ENCODE data around the gene PDLIM7.
"Not testable (repeated sequence)": the region's sequence is repeated elsewhere in the genome, so short reads cannot be mapped to it uniquely, and the experiment has no call there.

PDLIM7 gene

DNA sequence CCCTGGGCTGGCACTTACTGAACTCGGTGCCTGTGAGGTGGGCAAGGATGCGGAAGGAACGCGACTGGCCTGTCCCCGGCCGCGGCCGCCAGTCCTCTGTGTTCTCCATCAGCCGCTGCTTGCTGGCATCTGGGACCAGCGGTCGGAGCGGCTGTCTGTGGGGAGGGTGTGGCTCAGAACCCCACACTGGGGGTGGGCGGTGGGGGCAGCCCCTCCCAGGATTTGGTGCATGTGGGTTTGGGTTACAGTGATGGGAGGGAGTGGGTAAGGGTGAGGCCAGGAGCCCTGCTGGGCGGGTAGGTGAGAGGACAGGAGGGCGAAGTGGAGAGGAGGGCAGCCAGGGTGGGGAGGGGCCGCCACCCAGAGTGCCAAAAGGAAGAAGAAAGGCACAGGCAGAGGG lies 6.4 kb downstream of the PDLIM7 start:
- no peak for DNase-seq (ENCODE audit: low read depth in 2 of 2)

DNA sequence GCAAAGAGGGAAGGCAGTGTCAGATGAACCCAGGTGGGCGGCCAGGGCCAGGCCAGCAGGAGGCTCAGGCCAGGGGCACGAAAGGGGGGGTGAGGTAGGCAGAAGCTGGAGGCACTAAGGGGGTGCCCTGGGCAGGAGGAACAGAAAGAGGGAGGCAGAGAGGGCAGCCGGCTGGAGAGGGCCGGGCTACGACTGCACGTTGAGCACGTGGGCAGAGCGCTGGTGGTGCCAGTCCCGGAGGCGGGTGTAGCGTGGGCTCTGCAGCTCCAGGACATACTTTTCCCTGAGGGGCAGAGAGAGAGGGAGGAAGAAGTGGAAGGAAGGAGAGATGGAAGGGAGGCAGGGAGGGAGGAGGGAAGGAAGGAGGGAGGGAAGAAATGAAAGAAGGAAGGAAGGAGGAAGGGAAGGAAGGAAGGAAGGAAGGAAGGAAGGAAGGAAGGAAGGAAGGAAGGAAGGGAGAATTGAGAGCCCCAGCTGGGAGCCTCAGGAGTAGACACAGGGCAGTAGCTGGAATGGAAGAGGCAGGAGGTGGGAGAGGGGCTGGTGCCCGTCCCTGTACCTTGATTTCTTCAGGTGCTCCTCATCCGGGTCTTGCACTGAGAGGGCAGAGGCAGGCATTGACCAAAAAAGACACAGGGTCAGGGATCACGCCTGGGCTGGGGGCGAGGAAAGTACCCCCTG lies 7.0 kb downstream of the PDLIM7 start:
- DNase-seq (ENCODE audit: low read depth in 2 of 2): no peak

DNA sequence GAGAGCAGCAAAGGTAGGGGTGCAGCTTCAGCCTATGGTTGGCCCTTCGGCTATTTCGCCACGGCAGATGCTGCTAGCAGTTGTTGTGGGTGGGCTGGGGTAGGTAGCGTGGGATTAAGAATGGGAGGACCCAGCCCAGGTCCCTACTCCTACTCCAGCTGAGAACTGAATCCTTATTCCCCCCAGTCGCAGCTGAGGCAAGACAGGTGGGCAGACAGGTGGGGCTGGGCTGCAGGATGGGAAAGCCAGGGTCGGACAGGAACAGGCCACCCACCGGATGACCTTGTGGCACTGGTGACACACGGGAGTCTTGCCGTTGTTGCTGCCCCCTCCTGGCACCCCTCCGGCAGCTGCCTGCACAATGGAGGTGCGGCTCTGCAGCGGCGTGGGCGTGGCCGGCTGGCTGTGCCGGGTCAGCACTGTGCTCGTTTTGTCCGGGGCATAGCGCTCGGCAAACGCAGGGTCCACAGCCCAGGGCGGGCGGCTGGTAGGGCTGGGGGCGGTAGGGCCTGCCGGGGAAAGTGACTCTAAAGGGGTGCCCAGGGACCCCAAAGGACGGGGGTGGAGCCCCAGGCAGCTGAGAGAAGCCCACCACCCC lies 8.2 kb downstream of the PDLIM7 start:
- DNase-seq (ENCODE audit: low read depth in 2 of 2): no peak

DNA sequence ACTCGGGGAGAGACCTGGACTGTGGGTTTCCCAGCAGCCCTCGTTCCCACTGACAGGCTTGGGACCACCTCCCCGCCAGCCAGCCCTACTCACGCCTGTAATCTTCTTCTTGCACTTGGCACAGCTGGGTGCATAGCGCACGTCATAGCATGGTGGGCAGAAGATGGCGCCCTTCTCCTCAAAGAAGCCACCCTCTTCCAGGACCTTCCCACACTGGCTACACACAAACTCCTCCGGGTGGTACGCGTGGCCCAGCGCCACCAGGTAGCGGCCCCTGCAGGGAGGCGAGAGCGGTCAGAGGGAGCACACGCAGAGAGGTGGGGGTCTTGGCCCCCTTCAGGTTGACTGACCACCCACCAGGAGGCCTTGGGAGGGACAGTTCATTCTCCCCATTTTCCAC lies 9.4 kb downstream of the PDLIM7 start:
- DNase-seq (ENCODE audit: low read depth in 2 of 2): no peak

DNA sequence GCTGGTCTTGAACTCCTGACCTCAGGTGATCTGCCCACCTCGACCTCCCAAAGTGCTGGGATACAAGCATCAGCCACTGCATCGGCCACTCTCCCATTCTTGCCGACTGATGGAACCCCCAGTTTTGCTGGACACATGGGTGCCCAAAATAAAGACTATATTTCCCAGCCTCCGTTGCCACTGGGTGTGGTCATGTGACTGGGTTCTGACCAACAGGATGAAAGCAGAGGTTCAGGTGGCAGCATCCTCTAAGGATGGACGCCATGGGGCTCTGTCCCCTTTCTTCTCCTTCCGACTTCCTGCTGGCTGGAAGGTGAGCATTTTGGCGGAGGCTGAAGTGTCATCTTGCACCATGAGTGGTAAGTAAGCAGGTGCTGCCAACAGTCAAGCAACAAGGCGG lies 10.3 kb downstream of the PDLIM7 start:
- DNase-seq (ENCODE audit: low read depth in 2 of 2): no peak

DNA sequence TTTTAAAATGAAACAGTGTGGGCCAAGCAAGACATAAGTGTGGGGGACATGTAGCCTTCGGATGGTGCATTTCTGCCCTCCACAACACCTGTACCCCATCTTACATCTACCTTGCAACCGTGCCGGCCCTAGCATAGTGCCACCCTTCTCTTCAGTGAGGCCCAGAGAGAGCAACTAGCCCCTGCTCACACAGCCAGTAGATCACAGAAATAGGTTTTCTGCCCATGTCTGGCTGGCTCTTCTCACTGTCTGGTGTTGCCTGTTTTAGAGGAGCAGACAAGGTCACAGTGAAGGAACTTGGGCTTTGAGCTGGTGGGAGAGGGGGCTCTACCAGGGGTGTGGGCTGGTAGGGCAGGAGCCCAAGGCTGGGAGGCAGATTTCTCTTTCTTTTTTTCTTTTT lies 11.1 kb downstream of the PDLIM7 start:
- no peak for DNase-seq (ENCODE audit: low read depth in 2 of 2)

DNA sequence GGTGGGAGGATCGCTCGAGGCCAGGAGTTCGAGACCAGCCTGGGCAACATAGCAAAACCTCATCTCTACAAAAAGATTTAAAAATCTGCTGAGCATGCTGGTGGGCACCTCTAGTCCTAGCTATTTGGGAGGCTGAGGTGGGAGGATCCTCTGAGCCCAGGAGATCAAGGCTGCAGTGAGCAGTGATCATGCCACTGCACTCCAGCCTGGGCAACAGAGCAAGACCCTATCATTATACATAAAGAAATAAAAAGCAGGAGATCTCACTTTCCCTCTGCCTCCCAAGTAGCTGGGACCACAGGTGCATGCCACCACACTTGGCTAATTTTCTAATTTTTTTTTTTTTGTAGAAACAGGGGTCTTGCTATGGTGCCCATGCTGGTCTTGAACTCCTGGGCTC lies 11.7 kb downstream of the PDLIM7 start:
- DNase-seq (ENCODE audit: low read depth in 2 of 2): not testable (repeated sequence)

DNA sequence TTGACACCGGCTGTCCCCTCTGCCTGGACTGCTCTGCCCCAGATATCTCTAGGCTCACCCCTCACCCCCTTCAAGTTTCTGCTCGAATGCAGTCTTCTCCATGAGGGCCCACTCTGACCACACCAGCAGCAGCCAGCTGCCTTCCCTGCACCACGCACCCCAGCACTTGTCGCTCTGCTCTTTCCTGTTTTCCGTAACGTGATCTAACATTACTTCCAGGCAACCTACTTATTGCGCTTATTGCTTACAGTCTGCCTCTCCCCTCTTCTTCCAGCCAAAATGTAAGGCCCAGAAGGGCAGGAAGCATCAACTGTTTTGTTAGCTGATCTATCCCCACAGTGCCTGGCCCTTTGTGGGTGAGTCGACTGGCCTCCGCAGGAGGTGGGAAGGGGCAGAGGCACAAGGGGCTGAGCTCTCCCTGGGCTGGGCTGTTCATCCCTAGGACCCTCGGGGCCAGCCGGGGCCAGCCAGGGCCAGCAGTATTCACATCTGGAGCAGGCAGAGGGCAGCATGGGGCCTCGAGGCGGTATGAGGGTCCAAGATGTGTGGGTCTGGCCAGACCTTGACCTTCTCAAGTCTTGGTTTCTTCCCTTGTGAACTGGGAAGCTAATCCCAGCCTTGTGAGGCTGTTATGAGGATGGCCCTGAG lies 12.4 kb downstream of the PDLIM7 start:
- no peak for DNase-seq (ENCODE audit: low read depth in 2 of 2)

DNA sequence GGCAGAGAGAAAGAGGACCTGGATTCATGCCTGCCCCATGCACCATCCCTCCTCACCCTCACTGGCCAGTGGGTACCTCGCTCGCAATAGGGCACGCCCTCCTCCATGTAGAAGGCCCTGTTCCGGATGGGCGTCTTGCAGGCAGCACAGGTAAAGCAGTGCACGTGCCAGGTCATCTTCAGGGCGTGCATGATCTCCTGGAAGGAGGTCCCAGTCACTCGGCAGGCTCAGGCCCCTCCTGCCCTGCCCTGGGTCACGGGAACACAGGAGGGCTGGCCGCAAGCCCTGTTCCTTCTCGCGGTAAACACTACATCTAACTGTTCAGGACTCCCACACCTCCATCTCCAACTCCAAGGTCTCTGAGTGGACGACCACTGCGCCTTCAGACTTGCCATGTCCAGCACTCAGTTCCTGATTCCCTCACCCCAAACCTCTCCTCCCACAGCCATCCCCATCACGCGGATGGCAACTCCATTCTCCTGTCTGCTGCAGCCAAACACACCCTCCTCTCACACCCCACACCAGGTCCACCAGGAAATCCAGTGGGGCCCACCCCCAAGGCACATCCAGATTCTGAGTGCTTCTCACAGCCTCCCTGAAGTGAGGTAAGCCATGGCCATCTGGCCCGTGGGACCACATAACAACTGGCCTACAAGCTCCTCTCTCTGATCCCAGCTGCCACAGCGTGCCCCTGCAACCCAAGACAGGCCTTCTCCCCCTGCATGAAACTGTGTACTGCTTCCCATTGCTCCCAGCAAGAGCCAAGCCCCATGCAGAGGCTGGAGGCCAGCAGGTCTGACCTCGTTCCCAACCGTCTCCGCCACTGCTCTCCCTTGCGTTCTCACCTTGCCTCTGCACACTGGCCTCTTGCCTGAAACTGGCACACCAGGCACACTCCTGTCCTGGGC lies 13.2 kb downstream of the PDLIM7 start:
- DNase-seq (ENCODE audit: low read depth in 2 of 2): no peak

DNA sequence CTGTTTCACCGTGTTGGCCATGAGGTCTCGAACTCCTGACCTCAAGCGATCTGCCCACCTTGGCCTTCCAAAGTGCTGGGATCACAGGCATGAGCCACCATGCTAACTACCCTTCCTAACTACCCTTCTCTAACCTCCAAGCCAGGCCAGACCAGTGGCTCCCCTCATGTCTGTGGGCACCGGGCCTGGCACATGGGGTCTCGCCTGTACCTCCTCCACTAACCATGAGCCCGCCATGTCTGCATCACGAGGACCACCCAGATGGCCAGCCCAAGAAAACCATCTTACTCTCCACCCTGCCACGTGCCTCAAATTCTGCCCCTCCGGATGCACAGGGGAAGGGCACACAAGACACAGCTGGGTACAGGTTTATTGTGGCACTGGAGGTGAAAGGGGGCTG lies 14.4 kb downstream of the PDLIM7 start:
- no peak for DNase-seq (ENCODE audit: low read depth in 2 of 2)

DNA sequence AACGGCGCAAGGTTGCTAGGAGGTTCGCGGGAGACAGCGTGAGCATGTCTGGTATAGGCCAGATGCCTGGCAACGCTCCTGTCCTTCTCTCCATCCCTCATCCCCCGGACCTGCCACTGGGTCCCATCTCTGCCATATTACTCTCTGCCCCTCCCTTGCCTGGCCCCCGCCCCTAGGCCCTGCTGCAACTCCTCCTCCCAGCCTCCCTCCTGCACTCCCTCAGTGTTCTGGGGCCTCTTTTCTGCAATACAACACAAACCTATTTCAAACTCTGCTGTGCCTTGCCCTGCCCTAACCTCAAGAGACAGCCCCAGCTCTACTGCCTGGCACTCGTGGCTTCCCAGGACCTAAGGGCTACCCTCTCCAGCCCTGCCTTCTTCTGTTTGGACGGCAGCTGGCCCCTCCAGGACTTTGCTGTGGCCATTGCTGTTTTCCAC lies 15.0 kb downstream of the PDLIM7 start:
- DNase-seq (ENCODE audit: low read depth in 2 of 2): no peak

DNA sequence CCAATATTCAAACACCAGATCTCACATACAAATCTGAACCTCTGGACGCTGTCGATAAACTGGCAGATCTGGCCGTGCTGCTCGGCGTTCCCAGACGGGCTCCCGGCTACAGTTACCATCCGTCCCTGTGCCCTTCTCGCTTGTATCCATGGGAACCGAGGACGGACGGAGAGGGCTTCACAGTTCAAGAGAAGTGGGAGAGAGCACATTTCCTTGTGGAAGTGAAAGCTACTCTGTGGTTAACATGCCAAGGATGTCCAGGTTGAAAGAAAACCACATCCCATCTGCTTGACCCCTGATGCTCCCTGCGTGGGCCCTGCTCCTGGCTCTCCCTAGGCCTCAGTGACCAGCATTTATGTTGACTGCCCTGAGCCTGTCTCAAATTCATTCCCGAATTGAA lies 17.6 kb downstream of the PDLIM7 start:
- no peak for DNase-seq (ENCODE audit: low read depth in 2 of 2)

DNA sequence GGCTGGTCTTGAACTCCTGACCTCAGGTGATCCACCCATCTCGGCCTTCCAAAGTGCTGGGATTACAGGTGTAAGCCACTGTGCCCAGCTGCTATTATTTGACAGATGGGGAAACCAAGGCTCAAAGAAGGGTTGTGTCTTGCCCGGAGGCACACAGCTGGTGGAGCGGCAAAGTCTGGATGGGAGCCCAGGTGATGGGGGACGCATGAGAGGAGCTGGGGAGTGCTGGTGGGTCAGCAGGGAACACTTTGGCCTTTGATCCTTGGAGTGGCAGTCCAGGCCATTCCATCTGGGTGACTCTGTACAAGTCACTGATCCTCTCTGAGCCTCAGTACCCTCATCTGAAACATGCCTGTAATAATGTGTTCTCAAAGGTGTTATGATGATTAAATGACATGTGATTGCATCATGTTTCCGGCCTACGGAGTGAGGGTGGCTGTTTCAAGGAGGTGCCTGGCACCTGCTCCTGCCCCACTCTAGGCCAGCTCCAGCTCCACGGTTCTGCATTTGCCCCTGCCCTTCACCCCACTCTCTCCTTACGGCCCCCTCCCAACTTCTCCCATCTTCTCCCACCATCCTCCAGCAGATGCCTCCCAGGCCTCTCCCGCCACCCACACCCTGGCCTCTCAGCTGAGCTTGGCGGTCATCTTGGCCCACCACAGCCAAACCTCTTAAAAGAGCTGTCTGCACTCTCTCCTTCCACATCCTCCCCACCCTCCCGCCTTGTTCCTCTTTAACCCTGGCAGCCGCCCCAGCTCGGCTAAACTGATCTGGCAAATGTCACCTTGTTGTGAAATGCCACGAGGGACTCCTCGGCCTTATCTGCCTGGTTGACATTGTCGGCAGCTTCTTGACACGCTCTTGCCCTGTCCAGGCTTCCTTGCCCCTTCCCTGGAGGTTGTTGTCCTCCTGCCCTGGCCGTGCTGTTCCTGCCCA lies 18.4 kb downstream of the PDLIM7 start:
- DNase-seq (ENCODE audit: low read depth in 2 of 2): peak in 1 of 2 donors; percentile 37

DNA sequence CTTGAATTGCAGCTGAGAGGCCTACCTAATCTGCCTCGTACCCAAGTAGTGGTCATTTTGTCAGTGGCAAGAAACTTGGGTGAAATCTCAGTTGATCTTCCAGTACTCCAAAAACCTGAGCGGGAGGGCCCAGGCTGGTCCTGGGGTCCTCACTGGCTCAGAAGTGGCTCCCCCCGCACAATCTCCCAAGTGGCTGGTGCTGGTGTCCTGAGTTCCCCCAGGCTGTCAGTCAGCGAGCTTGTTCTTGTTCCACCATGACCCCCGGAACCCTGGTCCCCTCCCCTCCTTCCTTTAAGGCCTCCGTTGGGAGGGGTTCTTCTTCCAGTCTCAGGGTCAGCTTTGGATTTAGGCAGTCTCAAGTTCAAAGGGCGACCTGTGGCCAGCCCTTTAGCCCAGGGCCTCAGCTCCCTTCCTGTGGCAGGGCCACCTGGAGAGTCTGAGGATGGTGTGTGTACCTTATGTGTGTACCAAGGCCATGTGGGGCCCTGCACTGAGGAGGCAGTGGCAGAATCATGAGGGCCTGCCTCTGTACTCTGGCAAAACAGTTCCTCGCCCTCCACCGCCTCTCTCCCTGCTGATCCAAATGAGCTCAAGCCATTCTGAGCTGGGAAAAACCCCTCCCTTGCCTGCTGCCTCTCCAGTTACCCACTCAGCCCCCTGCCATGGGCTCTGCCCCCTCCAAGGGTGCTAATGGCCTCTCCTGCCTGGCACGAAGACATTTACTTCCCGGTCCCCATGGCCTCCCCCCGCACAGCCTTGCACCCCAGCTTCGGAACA lies 19.5 kb downstream of the PDLIM7 start:
- DNase-seq (ENCODE audit: low read depth in 2 of 2): no peak

DNA sequence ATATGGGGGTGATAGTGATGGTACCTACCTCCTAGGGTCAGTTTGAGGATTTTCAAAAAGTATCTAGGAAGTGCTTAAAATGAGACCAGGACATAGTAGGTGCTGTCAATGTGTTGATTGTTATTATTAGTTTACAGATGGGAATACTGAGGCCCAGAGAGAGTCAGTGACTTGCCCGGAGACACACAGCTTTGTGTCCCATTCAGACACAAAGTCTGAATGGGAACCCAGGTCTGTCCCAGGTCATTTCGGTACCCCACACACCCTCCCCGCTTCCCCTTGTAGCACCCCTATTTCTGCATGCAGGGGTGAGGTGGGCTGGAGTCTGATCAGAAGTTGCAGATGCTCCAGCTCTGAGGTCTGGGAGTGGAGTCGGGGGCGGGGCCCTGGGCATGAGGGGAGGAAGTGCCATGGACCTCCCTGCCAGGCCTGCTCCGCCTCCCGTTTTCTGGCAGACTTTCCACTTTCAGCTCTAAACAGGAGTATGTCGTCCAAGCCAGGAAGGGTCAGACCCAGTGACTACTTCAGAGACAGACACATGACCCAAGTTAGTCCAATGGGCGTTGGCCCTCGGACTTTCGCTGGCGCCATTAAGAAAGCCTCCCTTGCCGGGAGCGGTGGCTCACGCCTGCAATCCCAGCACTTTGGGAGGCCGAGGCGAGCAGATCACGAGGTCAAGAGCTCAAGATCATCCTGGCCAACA lies 20.7 kb downstream of the PDLIM7 start:
- DNase-seq (ENCODE audit: low read depth in 2 of 2): no peak

DNA sequence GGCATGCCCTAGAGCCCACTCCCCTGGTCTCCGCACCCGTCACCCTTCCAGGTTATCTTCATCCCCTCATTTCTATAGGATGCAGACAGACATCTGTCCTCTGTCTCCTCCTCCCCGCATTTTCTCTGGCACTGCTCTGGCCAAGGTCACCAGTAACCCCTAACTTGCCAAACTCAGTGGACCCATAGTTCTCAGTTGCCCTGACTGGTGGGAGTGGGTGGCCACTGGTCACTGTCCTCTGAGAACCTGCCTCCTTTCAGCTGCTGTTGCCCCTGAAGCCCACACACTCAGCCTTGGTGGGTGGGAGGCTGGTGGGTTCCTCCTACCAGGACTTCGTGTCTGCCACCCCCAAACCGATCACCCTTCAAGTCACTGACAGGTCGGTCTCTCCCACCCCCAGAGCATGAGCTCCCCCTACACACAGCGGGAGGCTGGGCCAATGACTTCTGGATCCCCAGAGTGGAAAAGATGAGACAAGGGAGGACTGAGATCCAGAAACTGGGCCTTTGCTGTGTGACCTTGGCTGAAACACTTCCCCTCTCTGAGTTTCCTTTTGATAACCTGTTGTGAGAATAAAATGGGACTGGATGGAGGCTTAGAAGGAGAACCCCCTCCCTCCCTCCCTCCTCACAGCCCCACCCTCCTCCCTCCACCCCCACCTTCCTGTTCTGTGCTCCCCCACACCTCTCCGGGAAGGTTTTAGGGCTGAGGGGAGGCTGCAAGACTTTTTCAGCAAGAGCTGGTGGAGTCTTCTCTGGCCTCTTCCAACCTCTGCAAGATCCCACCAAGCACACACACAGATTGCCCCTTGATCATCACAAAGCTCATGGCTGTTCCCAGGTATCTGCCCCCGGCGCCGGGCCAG lies 21.6 kb downstream of the PDLIM7 start:
- DNase-seq (ENCODE audit: low read depth in 2 of 2): no peak

DNA sequence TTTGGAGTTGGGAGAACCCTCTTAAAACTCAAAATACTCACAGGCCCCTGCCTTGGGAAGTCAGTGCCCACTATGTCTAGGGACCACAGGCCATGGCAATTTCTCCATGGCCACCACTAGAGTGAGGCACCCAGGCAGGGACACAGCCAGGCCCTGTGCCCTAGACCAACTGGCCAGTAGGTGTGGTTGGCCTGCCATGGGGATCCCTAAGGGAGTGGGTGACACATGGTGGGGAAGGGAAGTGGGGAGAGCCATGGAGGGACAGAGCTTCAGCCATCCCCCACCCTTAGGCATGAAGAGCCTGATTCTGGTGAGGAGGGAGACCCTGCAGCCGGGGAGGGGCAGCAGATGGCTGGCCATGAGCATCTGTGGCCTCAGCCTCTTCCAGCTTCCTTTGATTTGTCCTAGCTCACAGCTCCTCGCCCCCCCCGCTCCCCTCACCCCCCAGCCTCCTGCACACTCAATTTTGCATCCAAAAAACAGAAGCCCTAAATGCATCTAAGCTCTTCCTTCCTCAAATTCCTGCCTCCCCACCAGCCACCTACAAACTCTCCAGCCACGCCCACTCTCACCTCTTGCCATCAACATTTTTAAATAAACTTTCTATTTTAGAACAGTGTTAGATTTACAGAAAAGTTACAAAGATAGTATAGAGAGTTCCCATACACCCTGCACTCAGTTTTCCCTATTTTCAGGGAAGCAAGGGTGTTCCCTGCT lies 22.4 kb downstream of the PDLIM7 start:
- DNase-seq (ENCODE audit: low read depth in 2 of 2): no peak

DNA sequence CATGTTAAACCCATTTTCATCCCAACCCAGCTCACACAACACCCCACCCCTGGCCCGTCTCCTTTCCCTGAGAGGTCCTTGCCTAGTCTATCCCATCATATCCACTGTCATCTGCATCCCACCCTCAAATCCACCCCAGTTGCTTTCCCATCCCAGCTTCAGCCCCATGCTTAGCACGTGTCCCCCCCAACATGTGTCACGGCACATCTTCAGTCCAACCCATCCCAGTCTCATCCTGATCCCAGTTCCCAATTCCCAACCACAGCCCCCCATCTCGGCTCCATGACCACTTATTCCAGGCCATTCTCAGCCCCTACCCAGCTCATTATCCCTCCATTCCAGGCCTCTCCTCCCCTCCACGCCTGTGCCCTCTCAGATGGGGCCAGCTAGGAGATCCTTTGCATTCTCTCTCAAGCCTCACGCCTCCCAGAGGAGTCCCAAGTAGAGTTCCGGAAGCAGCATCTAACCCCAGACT lies 23.4 kb downstream of the PDLIM7 start:
- DNase-seq (ENCODE audit: low read depth in 2 of 2): no peak

Measured in stimulated activated CD8-positive, alpha-beta memory T cell treated with anti-CD3 and anti-CD28 coated beads, Interleukin-2, amount 100 ng/mL, for 48 hours (primary cell).